ENCODE data around the gene MFSD6. TPM values are rescaled to one million over a fixed set of nuclear protein-coding genes. Genes with fewer than 3 reads are reported as not detected.

Gene MFSD6
- total and polyA plus RNA-seq, 2 donors from 2014 or later = 12.3 to 33.9 TPM

DNA sequence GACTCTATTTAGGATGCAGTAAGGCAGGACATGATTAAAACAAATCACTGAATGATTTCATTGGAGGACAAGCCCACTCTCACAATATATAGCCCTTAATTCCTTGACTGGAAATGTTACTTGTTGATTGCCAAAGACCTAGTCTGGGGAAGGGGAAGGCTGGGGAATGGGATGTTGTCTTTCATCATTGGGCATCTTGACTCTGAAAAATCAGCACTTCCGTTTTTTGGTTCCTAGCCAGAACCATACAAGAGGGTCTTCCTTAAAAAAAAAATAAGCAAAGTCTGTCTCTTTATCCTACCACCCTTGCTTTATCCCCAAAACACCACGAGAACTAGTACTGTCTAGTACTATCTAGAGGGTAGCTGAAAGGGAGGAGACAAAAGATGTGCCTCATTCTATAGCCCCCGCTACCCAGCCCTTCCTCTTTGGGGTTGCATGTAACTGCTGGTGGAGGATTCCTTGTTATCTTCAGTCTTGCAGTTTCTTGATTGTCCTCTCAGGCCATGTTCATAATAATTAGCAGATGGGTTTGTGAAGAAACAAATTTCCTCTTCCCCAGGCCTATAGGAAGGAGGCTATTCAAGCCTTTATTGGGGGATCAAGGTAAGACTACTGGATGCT, 70.5 kb downstream of the MFSD6 start:
- no peak overlapping the region for H3K4me3 ChIP-seq (ENCODE audit: low read length in 3 of 3)
- H3K9ac ChIP-seq (ENCODE audit: low read length in 3 of 3) = no peak overlapping the region
- no peaks in the 10 kb centered on the region for H3K27me3 ChIP-seq (ENCODE audit: control insufficient read depth, insufficient read depth, low read length)
- FAIRE-seq (no peak), DNase-seq (no peak)
- H3K9me3 ChIP-seq (ENCODE audit: control insufficient read depth in 2 of 3, insufficient read depth in 1 of 3, low read length in 3 of 3) = no peaks in the 10 kb centered on the region
- H3K4me1 ChIP-seq (ENCODE audit: control insufficient read depth in 2 of 3, insufficient read depth in 2 of 3, low read depth in 1 of 3, low read length in 3 of 3) = peaks cover 0 to 3% (median 0%) of the 10 kb centered on the region in 3 donors
- no peak overlapping the region for H3K27ac ChIP-seq (ENCODE audit: low read depth in 2 of 2, low read length in 2 of 2)
- TF ChIP-seq CTCF (IDR thresholded peaks at IDR 0.05; ENCODE audit: borderline replicate concordance, extremely low read depth, insufficient read depth) = no peak
- H3K36me3 ChIP-seq (ENCODE audit: control insufficient read depth in 2 of 3, insufficient read depth in 3 of 3, low read length in 3 of 3) = no peaks in the 10 kb centered on the region
- intact Hi-C loops (cut with DNase I) = no loop called here

- FAIRE-seq (no peak), DNase-seq (no peak)
- intact Hi-C loops (cut with DNase I) = loop anchor here (5.0 kb wide), 1 partner anchor 164 kb away; the partner anchor contains the start of gene HIBCH
- TF ChIP-seq CTCF (IDR thresholded peaks at IDR 0.05; ENCODE audit: borderline replicate concordance, extremely low read depth, insufficient read depth) = no peak
- peaks cover 0 to 3% (median 0%) of the 10 kb centered on the region in 3 donors for H3K4me1 ChIP-seq (ENCODE audit: control insufficient read depth in 2 of 3, insufficient read depth in 2 of 3, low read depth in 1 of 3, low read length in 3 of 3)
- H3K9ac ChIP-seq (ENCODE audit: low read length in 3 of 3) = no peak overlapping the region
- H3K4me3 ChIP-seq (ENCODE audit: low read length in 3 of 3) = no peak overlapping the region
- H3K27me3 ChIP-seq (ENCODE audit: control insufficient read depth, insufficient read depth, low read length) = no peaks in the 10 kb centered on the region
- H3K27ac ChIP-seq (ENCODE audit: low read depth in 2 of 2, low read length in 2 of 2) = no peak overlapping the region
- no peaks in the 10 kb centered on the region for H3K9me3 ChIP-seq (ENCODE audit: control insufficient read depth in 2 of 3, insufficient read depth in 1 of 3, low read length in 3 of 3)
- no peaks in the 10 kb centered on the region for H3K36me3 ChIP-seq (ENCODE audit: control insufficient read depth in 2 of 3, insufficient read depth in 3 of 3, low read length in 3 of 3)
Measured at GRCh38 chr2:190481339-190481738, 73.2 kb downstream of the MFSD6 start.

- H3K27ac ChIP-seq (ENCODE audit: low read depth in 2 of 2, low read length in 2 of 2) = no peak overlapping the region
- no peaks in the 10 kb centered on the region for H3K9me3 ChIP-seq (ENCODE audit: control insufficient read depth in 2 of 3, insufficient read depth in 1 of 3, low read length in 3 of 3)
- DNase-seq (peak in 1 of 5 donors; percentile 61), FAIRE-seq (no peak)
- H3K27me3 ChIP-seq (ENCODE audit: control insufficient read depth, insufficient read depth, low read length) = no peaks in the 10 kb centered on the region
- intact Hi-C loops (cut with DNase I) = loop anchor here (5.0 kb wide), 1 partner anchor 165 kb away; the partner anchor contains the start of gene HIBCH
- peaks cover 0 to 3% (median 0%) of the 10 kb centered on the region in 3 donors for H3K4me1 ChIP-seq (ENCODE audit: control insufficient read depth in 2 of 3, insufficient read depth in 2 of 3, low read depth in 1 of 3, low read length in 3 of 3)
- no peak overlapping the region for H3K9ac ChIP-seq (ENCODE audit: low read length in 3 of 3)
- no peak overlapping the region for H3K4me3 ChIP-seq (ENCODE audit: low read length in 3 of 3)
- H3K36me3 ChIP-seq (ENCODE audit: control insufficient read depth in 2 of 3, insufficient read depth in 3 of 3, low read length in 3 of 3) = no peaks in the 10 kb centered on the region
- TF ChIP-seq CTCF (IDR thresholded peaks at IDR 0.05; ENCODE audit: borderline replicate concordance, extremely low read depth, insufficient read depth) = no peak
Measured at GRCh38 chr2:190482451-190482850, 74.3 kb downstream of the MFSD6 start.
